GM18861 (cell line): Measurements from ENCODE around the gene RYR3.
A peak's percentile ranks its signal among the peaks of the same experiment; 100 is the strongest.

ENCODE experiments used
- ATAC-seq: cut with Tn5 transposase; IDR thresholded peaks from one replicate; pipeline ENCODE4 v1.9.1; 2021; ENCODE audit not compliant: unreplicated experiment

RYR3 gene

DNA sequence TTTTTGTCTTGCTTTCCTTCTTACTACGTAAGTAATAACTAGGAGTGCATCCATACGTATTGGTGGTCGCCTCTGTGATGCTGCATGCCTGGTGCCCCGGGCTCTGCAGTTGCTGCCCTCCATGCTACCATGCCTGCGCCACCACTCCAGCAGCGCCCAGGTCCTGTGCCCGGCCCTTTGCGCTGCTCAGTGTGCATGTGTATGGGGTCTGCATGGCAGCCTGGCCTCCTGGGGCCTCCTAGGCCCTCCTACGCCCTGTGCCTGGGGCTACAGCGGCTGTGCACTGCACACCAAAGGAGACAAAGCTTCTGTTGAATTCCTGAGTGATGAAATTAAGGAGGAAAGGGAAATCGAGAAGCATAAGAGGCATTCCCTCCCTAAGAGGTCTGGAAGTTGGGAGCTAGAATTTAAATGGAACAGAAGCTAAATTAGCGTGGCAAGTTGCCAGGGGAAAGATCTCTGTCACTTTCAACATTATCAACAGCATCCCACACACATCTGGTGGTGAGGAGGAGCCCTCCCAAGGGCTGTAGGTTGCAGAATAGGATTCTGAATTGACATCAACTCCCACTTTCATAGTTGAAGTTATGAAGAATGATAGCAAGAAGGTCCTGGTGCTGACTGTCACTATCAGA is 382.5 kb downstream of the RYR3 start:
- no peak for ATAC-seq

DNA sequence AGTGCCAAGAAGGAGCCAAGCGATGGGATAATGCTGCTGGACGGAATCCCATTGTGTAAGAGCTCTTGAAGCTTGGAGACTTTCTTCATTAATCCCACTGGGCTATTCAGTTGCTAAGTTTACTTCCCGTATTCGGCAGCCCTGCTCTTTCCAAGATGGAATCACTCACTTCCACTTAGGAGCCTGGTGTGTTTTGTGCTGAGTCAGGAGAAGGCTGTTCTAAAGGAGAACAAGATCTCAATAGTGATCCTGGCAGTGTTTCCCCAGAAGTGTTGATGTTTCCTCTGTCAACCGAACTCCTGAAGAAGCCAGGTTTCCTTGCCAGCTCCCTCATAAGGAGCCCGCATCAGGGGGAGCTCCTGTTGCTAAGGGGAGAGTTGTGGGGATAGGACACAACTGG is 387.4 kb downstream of the RYR3 start:
- no peak for ATAC-seq

DNA sequence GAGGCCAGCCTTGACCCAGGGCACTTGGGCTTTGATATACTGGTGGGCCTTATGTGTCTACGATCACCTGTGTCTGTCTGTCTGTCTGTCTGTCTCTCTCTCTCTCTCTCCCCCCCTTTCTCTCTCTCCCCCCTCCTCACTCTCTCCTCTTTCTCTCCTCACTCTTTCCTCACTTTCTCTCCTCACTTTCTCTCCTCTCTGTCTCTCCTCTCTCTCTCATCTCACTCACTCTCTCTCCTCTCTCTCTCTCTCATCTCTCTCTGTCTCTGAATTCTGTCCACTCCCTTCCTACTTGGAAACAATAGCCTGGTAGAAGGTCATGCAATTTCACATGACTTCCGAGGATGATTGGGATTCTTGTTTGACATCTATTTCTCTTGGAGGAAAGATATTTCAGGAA is 388.4 kb downstream of the RYR3 start:
- ATAC-seq, result no peak

DNA sequence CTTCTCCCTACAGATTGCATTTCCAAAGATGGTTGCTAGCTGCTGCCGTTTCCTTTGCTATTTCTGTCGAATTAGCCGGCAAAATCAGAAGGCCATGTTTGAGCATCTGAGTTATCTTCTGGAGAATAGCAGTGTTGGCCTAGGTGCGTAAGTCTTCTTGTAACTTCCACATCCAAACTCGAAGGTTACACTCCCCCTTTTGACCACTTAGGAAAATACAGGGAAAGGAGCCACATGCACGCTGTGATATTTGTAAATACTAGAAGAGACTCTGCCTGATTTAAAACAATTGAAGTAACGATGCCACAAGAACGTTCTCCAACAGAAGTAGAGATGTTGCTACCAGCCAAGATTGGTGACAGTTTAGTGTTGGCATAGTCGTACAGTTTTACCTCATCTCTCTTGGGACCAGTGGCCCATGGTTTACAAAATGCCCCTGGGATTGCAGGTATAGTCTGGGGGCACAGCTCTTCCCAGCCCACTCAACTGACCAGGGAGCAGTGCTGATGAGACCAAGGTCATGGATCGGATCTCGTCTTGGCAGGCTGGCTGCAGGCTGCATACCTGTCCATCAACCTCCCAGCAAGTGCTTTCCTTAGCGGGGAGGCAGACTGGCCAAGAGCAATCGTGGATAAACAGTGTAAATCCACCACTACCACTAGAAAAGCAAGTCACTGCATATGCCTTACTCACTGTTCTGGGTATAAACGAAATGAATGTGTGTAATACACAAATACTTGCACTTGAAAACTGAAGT is 389.1 kb downstream of the RYR3 start:
- no peak for ATAC-seq

DNA sequence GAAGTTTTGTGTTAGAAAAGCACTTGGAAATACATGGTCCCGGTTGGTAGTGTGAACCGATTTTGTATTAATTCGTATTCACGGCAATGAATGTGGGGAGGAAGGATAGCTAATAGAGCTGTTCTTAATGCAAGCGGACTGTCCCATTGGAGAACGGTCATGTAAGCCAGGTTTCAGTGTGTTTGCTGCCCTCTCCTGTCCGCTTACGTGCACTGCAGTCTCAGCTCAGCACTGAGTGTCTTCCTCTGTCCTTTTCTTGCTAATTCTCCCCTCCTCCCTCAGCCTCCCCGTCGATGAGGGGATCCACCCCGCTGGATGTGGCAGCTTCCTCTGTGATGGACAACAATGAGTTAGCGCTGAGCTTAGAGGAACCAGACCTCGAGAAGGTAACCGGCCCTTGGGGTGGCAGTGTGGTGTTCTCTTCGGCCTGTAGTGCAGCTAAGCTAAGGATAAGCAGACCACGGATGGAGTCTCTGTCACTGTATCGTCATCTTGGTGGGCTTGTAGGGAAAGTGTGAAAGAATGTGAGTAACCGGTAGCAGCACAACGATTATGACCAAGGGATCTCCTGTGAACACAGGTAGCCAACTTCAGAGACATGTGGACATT is 390.0 kb downstream of the RYR3 start:
- peak; percentile 62 for ATAC-seq

DNA sequence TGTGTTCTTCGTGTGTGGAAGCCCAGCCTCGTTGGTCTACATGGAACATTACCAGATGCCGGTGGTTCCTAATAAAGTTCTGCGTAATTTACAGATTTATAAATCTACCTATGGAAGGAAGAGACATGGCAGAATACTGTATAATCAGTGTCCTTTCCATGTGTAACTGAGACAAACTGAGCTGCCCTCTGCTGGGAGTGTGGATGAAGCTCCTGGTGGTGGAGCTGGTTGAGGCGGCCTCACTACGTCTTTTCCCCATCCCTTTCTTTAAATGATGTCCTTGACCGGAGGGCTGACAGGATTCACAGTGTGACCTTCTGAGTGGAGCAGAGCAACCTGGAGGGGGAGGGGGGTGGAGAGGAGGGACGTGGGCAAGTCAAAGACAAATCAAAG is 390.5 kb downstream of the RYR3 start:
- no peak for ATAC-seq

DNA sequence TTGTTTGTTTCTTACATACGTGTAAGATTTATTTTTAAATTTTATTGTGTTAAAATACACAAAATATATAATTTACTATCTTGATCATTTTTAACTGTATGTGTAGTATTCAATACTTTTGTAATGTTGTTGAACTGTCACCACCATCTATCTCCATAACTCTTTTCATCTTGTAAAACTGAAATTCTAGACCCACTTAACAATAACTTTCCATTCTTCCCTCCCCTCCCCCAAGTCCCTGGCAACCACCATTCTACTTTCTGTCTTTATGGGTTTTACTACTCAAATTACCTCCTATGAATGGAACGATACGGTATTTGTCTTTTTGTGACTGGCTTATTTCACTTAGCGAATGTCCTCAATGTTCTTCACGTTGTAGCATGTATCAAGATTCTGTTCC is 395.4 kb downstream of the RYR3 start:
- no peak for ATAC-seq

DNA sequence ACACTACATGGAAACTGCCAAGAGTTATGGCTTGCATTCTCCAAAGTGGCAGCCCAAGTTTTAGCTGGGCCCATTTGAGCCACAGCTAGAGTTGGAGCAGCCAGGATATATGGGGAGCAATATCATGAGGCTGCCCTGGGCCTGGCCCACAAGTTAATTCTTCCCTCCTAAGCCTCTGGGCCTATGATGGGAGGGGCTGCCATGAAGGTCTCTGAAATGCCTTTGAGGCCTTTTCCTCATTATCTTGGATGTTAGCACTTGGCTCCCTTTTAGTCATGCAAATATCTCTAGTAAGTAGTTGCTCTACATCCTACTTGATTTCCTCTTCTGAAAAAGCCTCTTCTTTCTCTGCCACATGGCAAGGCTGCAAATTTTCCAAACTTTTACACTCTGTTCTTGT is 400.0 kb downstream of the RYR3 start:
- no peak for ATAC-seq

DNA sequence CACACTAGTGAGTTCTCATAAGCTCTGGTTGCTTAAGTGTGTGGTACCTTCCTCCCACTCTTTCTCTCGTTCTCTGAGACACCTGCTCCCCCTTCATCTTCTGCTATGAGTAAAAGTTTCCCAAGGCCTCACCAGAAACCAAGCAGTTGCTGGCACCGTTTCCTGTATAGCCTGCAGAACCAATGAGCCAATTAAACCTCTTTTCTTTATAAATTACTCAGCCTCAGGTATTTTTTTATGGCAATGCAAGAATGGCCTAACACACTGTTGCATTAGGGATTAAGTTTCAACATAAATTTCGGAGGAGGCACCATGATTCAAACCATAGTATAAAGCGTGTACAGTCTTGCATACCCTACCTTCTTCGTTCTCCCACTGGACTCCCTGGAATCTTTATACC is 405.3 kb downstream of the RYR3 start:
- ATAC-seq, result no peak

DNA sequence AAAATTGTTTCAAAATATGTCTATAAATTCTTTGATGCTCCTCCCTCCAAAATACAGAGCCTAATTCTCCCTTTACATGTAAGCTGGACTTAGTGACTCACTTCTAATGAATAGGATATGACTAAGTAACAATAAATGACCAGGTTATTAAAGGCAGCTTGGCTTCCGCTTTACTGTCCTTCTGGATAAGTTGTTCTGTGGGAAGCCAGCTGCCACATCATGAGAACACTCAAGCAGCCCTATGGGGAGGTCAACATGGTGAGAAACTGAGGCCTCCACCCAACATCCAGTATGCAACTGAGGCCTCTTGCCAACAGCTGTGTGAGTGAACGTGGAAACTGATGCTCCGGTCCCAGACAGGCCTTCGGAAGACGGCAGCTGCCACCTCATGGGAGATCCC is 410.2 kb downstream of the RYR3 start:
- ATAC-seq, result no peak

DNA sequence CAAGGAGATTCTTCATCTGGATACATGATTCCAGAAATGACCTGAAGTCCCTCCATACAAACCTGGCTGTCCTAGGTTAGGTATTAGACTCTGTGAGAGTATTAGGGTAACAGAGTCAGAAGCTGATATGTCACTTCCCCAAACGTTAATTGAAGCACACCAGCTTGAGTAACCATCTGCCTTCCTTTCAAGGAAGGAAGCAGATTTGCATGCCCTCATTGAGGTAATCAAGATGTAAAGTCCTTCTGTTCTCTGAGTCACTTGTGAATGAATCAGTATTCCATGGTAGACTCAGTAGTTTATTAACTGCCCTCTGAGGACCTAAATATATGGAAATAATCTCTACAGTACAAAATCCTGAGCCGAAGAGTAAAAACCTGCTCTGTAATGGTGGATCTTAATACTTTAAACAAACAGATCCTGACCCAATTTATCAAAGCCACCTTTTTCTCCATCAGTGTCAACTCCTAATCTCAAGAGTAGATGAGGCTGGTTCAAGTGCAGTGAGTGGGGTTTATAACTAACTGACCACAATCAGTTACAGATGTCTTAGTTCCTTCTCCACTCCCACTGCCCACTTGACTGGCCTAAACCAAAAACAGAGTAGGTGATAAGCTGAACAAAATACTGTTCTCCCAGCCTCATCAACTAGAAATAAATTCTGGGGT is 411.4 kb downstream of the RYR3 start:
- ATAC-seq, result peak; percentile 95

DNA sequence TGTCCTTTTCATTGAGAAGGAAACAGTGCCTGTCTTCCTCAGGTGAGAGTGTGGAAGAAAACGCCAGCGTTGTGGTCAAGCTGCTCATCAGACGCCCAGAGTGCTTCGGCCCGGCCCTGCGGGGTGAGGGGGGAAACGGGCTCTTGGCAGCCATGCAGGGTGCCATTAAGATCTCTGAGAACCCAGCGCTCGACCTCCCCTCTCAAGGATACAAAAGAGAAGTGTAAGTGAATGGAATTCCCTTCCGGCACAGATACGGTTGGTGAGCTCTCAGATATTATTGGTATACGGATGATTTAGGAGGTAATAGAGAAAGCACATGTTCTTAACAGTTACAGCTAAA is 411.9 kb downstream of the RYR3 start:
- no peak for ATAC-seq

DNA sequence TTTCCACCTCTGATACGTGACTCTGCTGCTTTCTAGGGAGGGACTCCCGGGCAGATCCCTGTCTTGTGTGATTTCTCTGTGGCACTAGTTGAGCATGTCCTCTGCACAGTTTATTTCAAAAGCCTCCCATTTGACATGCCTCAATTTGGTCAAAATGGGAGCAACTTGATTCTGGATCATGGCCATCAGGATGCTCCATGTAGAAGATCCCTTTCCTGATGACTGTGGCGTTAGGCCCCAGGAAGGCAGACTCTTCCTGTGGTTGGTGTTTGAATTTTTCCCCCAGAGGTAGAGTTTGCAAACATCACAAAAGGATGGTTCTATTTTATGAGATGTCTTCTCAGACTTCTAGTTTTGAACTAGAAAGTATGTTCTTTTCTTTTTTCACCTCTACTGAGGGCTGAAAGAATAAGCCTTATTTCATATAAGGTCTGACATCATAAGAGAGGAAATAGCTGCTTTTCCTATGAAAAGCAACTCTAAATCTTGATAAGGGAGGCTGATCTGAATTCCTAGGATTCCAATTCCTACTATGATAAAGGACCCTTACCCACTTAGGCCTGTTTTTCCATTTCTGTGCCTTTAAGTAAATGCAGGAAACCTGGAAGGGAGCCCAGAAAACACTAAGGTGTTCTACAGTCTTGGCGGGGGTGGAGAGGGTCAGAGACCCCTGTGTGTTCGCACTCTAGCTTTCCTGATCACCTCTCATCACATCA is 413.7 kb downstream of the RYR3 start:
- no peak for ATAC-seq

DNA sequence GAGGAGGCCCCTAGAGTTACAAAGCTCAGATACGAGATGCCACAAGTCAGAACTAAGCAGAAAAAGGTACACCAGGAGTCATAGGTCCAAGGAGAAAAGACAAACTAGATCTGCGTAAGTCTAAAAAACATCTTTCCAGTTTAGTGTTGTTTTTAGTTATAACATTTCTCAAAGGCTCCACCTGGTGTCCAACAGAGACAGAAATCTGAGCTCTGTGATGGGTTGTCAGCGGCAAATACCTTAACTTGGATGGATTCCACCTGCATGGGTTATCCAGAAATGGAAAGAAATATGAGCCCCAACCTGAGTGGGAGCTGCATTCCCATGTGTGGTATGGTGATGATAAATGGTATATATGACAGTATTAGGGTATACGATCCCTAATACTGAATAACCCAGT is 418.9 kb downstream of the RYR3 start:
- no peak for ATAC-seq

DNA sequence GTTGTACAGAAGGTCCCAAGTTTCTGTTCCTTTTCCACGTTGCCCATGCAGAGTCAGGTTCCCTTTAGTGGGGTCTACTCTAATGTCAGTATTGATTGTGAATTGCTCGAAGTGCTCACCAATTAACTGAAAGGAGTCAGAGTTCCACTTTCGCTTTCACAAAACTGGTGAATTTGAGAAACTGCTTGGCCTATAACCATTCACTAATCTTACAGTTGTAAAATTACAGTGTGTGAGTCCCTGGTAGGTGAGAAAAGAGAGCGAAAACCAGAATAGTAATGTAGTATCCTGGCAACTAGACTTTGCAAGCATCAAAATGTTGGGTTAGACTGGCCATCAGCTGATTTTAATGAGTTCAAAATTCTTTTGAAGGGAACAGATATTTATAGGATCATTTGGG is 420.0 kb downstream of the RYR3 start:
- peak; percentile 46 for ATAC-seq

DNA sequence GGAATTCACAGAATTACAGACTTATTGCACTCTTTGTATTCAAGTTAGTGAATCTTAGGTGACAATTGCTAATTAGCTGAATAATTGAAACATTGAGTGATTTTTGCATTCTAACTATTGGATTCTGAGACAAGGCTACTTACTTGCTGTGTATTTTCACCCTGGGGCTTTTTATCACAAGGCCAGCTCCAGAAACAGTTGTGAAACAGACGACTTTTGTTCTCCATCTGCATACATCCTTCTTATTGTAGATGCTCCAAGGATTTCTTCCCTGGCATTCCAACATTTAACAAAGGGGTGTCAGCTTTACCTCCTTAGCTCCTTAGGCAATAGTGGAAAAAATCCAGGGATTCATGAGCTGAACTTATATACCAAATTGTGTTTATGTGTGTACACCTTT is 424.4 kb downstream of the RYR3 start:
- no peak for ATAC-seq

DNA sequence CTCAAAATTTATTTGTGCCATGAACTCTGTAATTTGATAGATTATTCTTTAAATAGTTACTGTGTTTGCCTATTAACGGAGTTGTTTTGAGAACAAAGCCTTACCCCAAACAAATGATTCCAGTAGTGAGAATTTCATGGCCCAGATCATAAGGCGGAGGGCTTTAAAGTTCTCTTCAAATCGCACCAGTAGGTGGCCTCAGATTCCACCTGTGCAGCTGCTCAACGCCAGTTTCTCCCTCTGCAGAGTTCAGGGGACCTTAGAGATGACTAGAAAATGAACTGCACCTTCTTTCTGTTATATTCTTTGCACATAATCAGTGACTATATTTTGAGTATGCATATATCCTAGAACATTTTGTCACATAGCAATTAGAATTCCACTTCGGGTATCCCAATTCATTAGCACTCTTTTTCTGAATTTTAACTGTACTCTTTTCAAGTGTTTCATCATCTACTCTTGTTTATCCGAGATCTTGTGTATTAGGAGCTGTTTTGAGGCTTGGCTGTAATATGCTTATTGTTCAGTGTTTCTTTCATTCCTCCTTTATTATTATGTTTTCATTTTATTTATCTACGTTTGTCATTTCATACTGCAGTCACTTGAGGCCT is 425.0 kb downstream of the RYR3 start:
- ATAC-seq, result no peak

DNA sequence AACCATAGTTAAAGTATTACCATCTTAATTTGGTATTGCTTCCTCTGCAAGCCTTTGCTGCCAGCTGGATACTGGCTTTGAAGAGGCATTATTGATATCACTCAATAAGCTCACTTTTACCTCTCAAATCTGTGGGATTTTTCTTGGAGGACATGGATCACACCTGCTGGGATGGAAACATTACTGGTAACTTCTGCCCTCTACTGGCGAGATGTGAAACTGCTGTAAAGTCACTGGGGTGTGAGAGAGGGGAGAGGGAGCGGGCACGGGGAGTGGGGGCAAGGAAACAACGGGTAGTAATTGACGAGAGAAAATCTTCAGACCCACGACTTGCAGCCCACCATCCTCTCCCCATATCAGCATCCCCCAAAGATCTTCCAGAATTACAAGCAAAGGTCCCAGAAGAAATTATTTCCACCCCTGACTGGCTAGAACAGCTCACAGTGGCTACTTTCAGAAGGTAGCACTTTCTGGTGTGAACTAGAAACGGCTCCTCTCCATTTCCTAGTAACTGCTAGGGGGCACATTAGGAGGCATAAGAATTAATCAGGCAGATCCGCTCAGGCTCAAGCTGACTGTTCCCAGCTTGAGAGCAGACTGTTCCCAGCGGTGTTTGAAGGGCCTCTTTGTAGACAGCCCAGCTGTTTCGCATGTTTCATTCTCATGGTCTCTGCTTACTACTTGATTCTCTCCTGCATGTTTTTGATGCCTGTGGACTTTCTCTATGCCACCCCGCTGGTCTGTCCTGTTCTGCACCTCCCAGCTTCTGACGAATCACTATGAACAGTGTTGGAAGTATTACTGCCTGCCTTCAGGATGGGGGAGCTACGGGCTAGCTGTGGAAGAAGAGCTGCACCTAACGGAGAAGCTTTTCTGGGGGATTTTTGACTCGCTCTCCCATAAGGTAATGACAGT is 427.2 kb downstream of the RYR3 start:
- ATAC-seq, result no peak

DNA sequence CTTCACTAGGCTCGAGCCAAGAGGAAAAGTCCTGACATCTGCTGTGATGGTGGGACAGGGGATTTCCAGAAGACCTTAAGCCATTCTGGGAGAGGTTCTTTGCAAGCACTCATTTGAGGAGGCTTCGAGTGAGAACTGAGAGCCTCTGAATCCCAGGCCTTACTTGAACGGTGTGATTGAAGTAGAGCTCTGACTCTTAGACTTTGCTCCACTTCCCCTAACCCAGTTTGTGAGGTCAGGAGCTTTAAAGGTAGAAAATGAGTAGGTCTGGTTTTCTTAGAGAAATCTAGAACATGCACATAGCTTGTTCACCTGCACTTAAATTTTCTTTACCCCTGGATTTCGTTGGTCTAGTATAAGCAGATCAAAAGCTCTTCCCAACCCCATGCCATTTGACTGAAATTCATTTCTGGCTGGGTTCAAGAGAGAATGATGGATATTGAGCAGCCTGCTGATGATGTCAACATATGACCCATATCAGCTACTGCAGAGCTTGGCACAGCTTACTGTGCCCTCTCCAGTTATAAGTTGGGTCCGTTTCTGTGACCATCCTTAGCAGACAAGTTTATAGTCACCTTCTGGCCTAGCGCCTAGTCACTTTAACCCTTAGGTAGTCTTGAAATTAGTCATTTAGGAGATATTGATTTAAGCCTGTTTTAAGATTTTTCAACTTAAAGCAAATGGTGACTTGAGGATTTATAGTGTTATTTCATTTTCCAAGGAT is 428.3 kb downstream of the RYR3 start:
- no peak for ATAC-seq
